HG03354 (cell line): ENCODE data around the gene CLEC1B.
"Not testable (repeated sequence)": the region's sequence is repeated elsewhere in the genome, so short reads cannot be mapped to it uniquely, and the experiment has no call there.

ENCODE experiments used
- ATAC-seq: cut with Tn5 transposase; IDR thresholded peaks from one replicate; pipeline ENCODE4 v1.9.1; 2021; ENCODE audit warnings: mild to moderate bottlenecking; ENCODE audit not compliant: unreplicated experiment, poor library complexity, severe bottlenecking

The CLEC1B gene

GRCh38 chr12:9999016-9999415, at the start of gene CLEC1B:
CLEC1B (minus strand) TSS chr12:9999121; CDS start chr12:9999100, 21 bp downstream.
- ATAC-seq, result no peak

GRCh38 chr12:10048526-10048925, 49.6 kb upstream of the CLEC1B start:
- no peak for ATAC-seq

GRCh38 chr12:10042167-10042566, 43.2 kb upstream of the CLEC1B start:
- no peak for ATAC-seq

GRCh38 chr12:10033783-10034545, 35.0 kb upstream of the CLEC1B start:
- no peak for ATAC-seq

GRCh38 chr12:10031771-10032175, 32.9 kb upstream of the CLEC1B start:
- no peak for ATAC-seq

GRCh38 chr12:10031321-10031720, 32.4 kb upstream of the CLEC1B start:
- no peak for ATAC-seq

GRCh38 chr12:10030446-10030845, 31.5 kb upstream of the CLEC1B start, which contains the start of gene CLEC9A:
CLEC9A (plus strand) TSS chr12:10030682; CDS start chr12:10052688, 22,006 bp downstream.
- no peak for ATAC-seq

- no peak for ATAC-seq
Measured at GRCh38 chr12:10027721-10028120, 28.8 kb upstream of the CLEC1B start.

- no peak for ATAC-seq
Measured at GRCh38 chr12:10027311-10027710, 28.4 kb upstream of the CLEC1B start.

GRCh38 chr12:10026666-10027065, 27.7 kb upstream of the CLEC1B start:
- not testable (repeated sequence) for ATAC-seq

- ATAC-seq, result no peak
Measured at GRCh38 chr12:10025236-10025635, 26.3 kb upstream of the CLEC1B start.

GRCh38 chr12:10021342-10021741, 22.4 kb upstream of the CLEC1B start:
- ATAC-seq, result no peak

GRCh38 chr12:10018386-10018785, 19.5 kb upstream of the CLEC1B start:
- no peak for ATAC-seq

- ATAC-seq, result no peak
Measured at GRCh38 chr12:10016881-10017280, 18.0 kb upstream of the CLEC1B start.

- no peak for ATAC-seq
Measured at GRCh38 chr12:10015450-10015849, 16.5 kb upstream of the CLEC1B start.

- no peak for ATAC-seq
Measured at GRCh38 chr12:10012630-10013330, 13.9 kb upstream of the CLEC1B start.

- no peak for ATAC-seq
Measured at GRCh38 chr12:10001171-10001776, 2.4 kb upstream of the CLEC1B start.

GRCh38 chr12:9992296-9992695, 6.6 kb downstream of the CLEC1B start:
- no peak for ATAC-seq

- ATAC-seq, result no peak
Measured at GRCh38 chr12:9991876-9992275, 7.0 kb downstream of the CLEC1B start.

- no peak for ATAC-seq
Measured at GRCh38 chr12:9980126-9980525, 18.8 kb downstream of the CLEC1B start.

- no peak for ATAC-seq
Measured at GRCh38 chr12:9977916-9978315, 21.0 kb downstream of the CLEC1B start.
